Mesothelial cell of epicardium (in vitro differentiated cells): ENCODE measurements around the gene SLC9B1. TPM values are rescaled to one million over a fixed set of nuclear protein-coding genes. Genes with fewer than 3 reads are reported as not detected.
"Not testable (repeated sequence)": the region's sequence is repeated elsewhere in the genome, so short reads cannot be mapped to it uniquely, and the experiment has no call there.

Source experiments
- DNase-seq, 2 experiments: peaks; one replicate each; pipeline ENCODE4 v3.0.0; 2021; ENCODE audit warnings: low spot score in 2 of 2; ENCODE audit not compliant: unreplicated experiment in 2 of 2
- H3K27ac Mint-ChIP-seq: 2 replicates; pipeline ENCODE4 v1.8.0; 2021; ENCODE audit warnings: mixed read lengths
- H3K27me3 Mint-ChIP-seq: 2 replicates; pipeline ENCODE4 v1.8.0; 2021; ENCODE audit warnings: low read depth, mixed read lengths
- H3K36me3 Mint-ChIP-seq: 2 replicates; pipeline ENCODE4 v1.8.0; 2021; ENCODE audit warnings: mixed read lengths
- H3K4me1 Mint-ChIP-seq: 2 replicates; pipeline ENCODE4 v1.8.0; 2021; ENCODE audit warnings: mixed read lengths
- H3K4me3 Mint-ChIP-seq: 2 replicates; pipeline ENCODE4 v1.8.0; 2021; ENCODE audit warnings: mild to moderate bottlenecking, moderate library complexity, mixed read lengths
- H3K9me3 Mint-ChIP-seq: 2 replicates; pipeline ENCODE4 v1.8.0; 2021; ENCODE audit warnings: mixed read lengths
- total RNA-seq: library from RNA; stranded (reverse); gene quantifications from 3 replicates; pipeline ENCODE4 v1.2.1, GENCODE V29; 2021
- TF ChIP-seq, protein P1 (sequence below): fragments of 200-600 bp; sonication (generic); IDR thresholded peaks from one replicate; pipeline ENCODE4 v1.5.0; 2021; ENCODE audit warnings: antibody characterized with exemption; ENCODE audit not compliant: unreplicated experiment

Gene SLC9B1
- total RNA-seq, 1 donor from 2014 or later, result 3.2 TPM

DNA sequence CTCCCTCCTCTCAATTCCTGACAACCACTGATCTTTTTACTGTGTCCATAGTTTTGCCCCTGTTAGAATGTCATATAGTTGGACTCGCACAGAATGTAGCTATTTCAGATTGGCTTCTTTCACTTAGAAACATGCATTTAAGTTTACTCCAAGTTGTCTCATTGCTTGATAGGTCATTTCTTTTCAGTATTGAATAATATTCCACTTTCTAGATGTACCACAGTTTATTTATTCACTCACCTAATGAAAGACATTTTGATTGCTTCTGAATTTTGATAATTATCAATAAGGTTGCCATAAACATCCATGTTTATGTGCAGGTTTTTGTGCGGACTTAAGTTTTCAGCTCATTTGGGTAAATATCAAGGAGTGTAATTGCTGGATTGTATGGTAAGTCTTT is 38.5 kb downstream of the SLC9B1 start:
- Mint-ChIP-seq H3K4me1 (no peaks in the 10 kb centered on the region), H3K27me3 (no peaks in the 10 kb centered on the region), H3K36me3 (peaks cover 2% of the 10 kb centered on the region), H3K27ac (no peak overlapping the region), H3K9me3 (peaks cover 36% of the 10 kb centered on the region), H3K4me3 (no peak overlapping the region)
- TF ChIP-seq, protein P1, sequence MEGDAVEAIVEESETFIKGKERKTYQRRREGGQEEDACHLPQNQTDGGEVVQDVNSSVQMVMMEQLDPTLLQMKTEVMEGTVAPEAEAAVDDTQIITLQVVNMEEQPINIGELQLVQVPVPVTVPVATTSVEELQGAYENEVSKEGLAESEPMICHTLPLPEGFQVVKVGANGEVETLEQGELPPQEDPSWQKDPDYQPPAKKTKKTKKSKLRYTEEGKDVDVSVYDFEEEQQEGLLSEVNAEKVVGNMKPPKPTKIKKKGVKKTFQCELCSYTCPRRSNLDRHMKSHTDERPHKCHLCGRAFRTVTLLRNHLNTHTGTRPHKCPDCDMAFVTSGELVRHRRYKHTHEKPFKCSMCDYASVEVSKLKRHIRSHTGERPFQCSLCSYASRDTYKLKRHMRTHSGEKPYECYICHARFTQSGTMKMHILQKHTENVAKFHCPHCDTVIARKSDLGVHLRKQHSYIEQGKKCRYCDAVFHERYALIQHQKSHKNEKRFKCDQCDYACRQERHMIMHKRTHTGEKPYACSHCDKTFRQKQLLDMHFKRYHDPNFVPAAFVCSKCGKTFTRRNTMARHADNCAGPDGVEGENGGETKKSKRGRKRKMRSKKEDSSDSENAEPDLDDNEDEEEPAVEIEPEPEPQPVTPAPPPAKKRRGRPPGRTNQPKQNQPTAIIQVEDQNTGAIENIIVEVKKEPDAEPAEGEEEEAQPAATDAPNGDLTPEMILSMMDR, result no peak
- no peak for DNase-seq

DNA sequence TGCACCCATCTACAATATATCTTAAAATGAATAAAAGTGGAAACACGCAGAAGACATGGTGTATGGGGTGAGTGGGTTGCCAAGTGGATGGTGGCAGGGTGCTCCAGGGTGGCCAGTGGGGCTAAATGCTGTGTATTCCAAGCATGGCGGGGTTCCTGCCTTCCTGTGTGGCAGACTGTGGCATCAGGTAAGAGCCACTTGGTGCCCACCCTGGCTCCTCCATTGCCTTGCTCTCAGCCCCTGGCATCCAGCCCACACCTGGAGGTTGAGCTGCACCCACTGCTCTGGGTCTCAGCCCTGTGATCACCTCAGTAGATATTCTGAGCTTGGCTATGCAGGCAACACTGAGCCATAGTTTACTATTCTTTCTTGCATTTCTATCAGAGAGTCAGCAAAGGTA is 57.7 kb downstream of the SLC9B1 start:
- not testable (repeated sequence) for DNase-seq, H3K27ac Mint-ChIP-seq, H3K36me3 Mint-ChIP-seq, H3K4me1 Mint-ChIP-seq, H3K9me3 Mint-ChIP-seq, H3K4me3 Mint-ChIP-seq, H3K27me3 Mint-ChIP-seq

DNA sequence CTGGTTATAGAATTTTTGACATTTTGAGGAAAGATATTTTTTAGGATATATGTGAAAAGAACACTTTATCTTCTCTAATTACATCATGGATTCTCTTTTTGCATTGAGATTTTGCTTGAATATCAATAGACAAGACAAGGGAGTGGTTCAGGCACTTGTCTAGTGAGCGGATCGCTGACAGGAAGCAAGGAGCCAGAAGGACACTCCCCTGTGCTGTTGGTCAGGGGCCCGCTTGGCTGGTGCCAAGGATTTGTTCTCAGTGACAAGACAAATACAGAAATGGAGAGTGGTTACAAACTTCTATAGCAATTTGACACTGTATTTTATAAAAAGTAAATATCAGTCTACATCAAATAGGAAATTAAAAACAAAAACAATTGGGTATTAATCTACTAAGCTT is 60.0 kb downstream of the SLC9B1 start:
- TF ChIP-seq, protein P1, result no peak
- H3K4me3 Mint-ChIP-seq, result no peak overlapping the region
- no peaks in the 10 kb centered on the region for H3K27me3 Mint-ChIP-seq
- no peaks in the 10 kb centered on the region for H3K4me1 Mint-ChIP-seq
- H3K27ac Mint-ChIP-seq, result no peak overlapping the region
- H3K9me3 Mint-ChIP-seq, result peaks cover 20% of the 10 kb centered on the region
- H3K36me3 Mint-ChIP-seq, result peaks cover 4% of the 10 kb centered on the region
- DNase-seq, result no peak

DNA sequence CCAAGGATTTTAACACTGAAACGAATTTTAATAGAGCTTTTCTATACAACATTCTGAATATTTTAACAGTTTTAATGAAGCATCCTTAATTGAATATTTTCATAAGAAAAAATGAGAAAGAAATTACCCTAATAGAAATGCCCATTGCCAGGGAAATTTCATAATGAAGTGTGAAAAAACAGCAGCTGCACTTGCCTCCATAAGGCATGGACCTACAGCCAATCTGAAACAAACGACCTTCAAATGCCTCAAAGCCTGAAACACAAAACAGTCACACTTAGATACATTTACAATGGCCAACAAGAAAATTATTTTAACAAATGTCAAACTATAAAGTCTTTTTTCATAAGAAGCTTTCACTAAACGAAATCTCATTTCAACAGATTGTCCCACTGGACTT is 74.4 kb downstream of the SLC9B1 start:
- H3K4me3 Mint-ChIP-seq, result no peak overlapping the region
- DNase-seq, result no peak
- H3K9me3 Mint-ChIP-seq, result peaks cover 12% of the 10 kb centered on the region
- no peaks in the 10 kb centered on the region for H3K4me1 Mint-ChIP-seq
- H3K27me3 Mint-ChIP-seq, result peaks cover 10% of the 10 kb centered on the region
- no peak overlapping the region for H3K27ac Mint-ChIP-seq
- TF ChIP-seq, protein P1, result no peak
- no peaks in the 10 kb centered on the region for H3K36me3 Mint-ChIP-seq

DNA sequence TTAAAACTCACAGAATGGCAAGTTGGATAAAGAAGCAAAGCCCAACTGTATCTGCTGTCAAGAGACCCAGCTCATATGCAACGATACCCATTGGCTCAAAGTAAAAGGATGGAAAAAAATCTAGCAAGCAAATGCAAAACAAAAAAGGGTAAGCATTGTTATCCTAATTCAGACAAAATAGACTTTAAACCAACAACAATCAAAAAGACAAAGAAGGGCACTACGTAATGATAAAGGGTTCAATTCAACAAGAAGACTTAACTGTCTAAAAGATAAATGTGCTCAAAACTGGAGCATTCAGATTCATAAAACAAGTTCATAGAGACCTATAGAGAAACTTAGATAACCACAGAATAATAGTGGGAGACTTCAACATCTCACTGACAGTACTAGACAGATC is 81.4 kb downstream of the SLC9B1 start:
- H3K4me1 Mint-ChIP-seq, H3K36me3 Mint-ChIP-seq, H3K4me3 Mint-ChIP-seq, DNase-seq, H3K27ac Mint-ChIP-seq: not testable (repeated sequence)
- H3K27me3 Mint-ChIP-seq, result peaks cover 13% of the 10 kb centered on the region
- H3K9me3 Mint-ChIP-seq, result peaks cover 12% of the 10 kb centered on the region

DNA sequence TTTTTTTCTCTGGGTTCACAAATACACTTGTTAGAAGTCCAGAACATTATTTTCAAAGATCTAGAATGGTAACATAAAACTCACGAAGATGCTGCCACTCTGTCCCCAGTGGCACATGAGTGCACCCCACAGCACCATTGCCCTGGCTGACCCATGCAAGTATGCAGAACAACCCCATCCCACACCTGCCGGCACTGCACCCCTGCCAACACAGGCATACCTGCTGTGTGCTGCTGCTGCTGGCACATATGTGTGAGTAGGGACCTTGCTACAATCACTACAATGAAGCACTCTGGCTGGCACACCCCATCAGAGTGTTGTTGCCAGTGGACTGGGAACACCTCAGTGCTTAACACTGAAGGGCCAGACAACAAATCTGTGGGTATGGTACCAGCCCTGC is 83.8 kb downstream of the SLC9B1 start:
- DNase-seq, result no peak
- Mint-ChIP-seq H3K27ac (no peak overlapping the region), H3K36me3 (no peaks in the 10 kb centered on the region), H3K4me1 (peaks cover 1% of the 10 kb centered on the region), H3K27me3 (peaks cover 3% of the 10 kb centered on the region), H3K9me3 (no peaks in the 10 kb centered on the region), H3K4me3 (no peak overlapping the region)
- TF ChIP-seq, protein P1, result no peak

DNA sequence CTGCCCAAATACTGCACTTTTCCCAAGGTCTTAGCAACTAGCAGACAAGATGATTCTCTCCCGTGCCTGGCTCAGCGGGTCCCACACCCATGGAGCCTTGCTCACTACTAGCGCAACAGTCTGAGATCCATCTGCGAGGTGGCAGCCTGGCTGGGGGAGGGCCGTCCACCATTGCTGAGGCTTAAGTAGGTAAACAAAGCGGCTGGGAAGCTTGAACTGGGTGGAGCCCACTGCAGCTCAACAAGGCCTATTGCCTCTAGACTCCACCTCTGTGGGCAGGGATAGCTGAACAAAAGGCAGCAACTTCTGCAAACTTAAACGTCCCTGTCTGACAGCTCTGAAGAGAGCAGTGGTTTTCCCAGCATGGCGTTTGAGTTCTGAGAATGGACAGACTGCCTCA is 99.8 kb downstream of the SLC9B1 start:
- DNase-seq, H3K36me3 Mint-ChIP-seq, H3K4me1 Mint-ChIP-seq, H3K27me3 Mint-ChIP-seq, H3K4me3 Mint-ChIP-seq, H3K27ac Mint-ChIP-seq: not testable (repeated sequence)
- peaks cover 58% of the 10 kb centered on the region for H3K9me3 Mint-ChIP-seq
